Panc1 (cell line): Measurements from ENCODE around the gene TMEM163. TPM values are rescaled to one million over a fixed set of nuclear protein-coding genes. Genes with fewer than 3 reads are reported as not detected.

Source experiments
- ATAC-seq: fragments of 200-7000 bp; cut with Tn5 transposase; 2 replicates; pipeline ENCODE4 v1.9.1; 2020; ENCODE audit warnings: mild to moderate bottlenecking, moderate library complexity
- BruUV-seq: library from RNA; stranded (reverse); fragments of 400-500 nt; replicated peaks from 2 replicates; lab custom pipeline; 2021; lab: Mats Ljungman, UMichigan
- CTCF ChIA-PET: fragments of 300-600 bp; sonication (Branson Sonifier 250); formaldehyde crosslinking; loops from one replicate; lab custom pipeline; 2022; ENCODE audit warnings: antibody characterized with exemption; lab: Charles Lee
- POLR2A ChIA-PET: fragments of 300-600 bp; sonication (Branson Sonifier 250); formaldehyde crosslinking; loops from one replicate; lab custom pipeline; 2022; ENCODE audit warnings: antibody characterized with exemption; lab: Charles Lee
- DNase-seq: peaks from one replicate; pipeline ENCODE4 v3.0.0-alpha.2; 2010; ENCODE audit warnings: low read depth, low spot score
- H3K27ac ChIP-seq: 2 replicates; pipeline ENCODE4 v1.5.1; 2011; ENCODE audit warnings: mild to moderate bottlenecking, low read length, inconsistent platforms
- H3K27me3 ChIP-seq: fragments of 200-500 bp; sonication (Bioruptor generic); 2 replicates; pipeline ENCODE4 v1.6.0; 2014; ENCODE audit warnings: low read length, inconsistent platforms; ENCODE audit not compliant: control insufficient read depth, insufficient read depth
- H3K36me3 ChIP-seq: fragments of 200-500 bp; sonication (Bioruptor generic); 2 replicates; pipeline ENCODE4 v1.5.1; 2014; ENCODE audit warnings: inconsistent platforms, mild to moderate bottlenecking, low read length, moderate library complexity; ENCODE audit not compliant: control insufficient read depth, insufficient read depth
- H3K4me1 ChIP-seq: 2 replicates; pipeline ENCODE4 v1.5.1; 2011; ENCODE audit warnings: inconsistent platforms, mild to moderate bottlenecking, low read length, moderate library complexity; ENCODE audit not compliant: control insufficient read depth, insufficient read depth
- H3K4me3 ChIP-seq, 2 experiments: 2 replicates each; pipeline ENCODE4 v1.5.1; 2011 to 2012; ENCODE audit warnings: low read depth in 2 of 2, low read length in 2 of 2, mild to moderate bottlenecking in 2 of 2, inconsistent platforms in 1 of 2, moderate library complexity in 1 of 2
- H3K9me3 ChIP-seq: fragments of 200-500 bp; sonication (Bioruptor generic); 2 replicates; pipeline ENCODE4 v1.5.1; 2014; ENCODE audit warnings: low read depth, mild to moderate bottlenecking, inconsistent platforms, low read length, moderate library complexity; ENCODE audit not compliant: control insufficient read depth, insufficient read depth
- POLR2AphosphoS5 ChIP-seq: IDR thresholded peaks from 2 replicates; pipeline ENCODE4 v1.6.1; 2012; ENCODE audit warnings: mild to moderate bottlenecking, low read depth, low read length, moderate library complexity
- SIN3A ChIP-seq: IDR thresholded peaks from 2 replicates; pipeline ENCODE4 v1.6.1; 2012; ENCODE audit warnings: low read depth, mild to moderate bottlenecking, low read length, moderate library complexity, borderline replicate concordance; ENCODE audit not compliant: insufficient read depth
- TCF7L2 ChIP-seq: IDR thresholded peaks from 2 replicates; pipeline ENCODE4 v1.6.1; 2011; ENCODE audit warnings: mild to moderate bottlenecking, low read depth, low read length, inconsistent platforms
- in situ Hi-C: cut with HindIII; loops from 2 replicates; pipeline ENCODE4 v1.10.0; 2016; ENCODE audit warnings: low sequenced_read_pairs, low pct_unique_long_range_greater_than_20kb
- intact Hi-C: fragments of 100-400 bp; cut with micrococcal nuclease; formaldehyde crosslinking; loops from one replicate; pipeline ENCODE4 v1.10.0; 2022; ENCODE audit not compliant: unreplicated experiment
- total RNA-seq: library from RNA; stranded (reverse); gene quantifications from one replicate; pipeline ENCODE4 v1.2.1, GENCODE V29; 2021; ENCODE audit not compliant: unreplicated experiment
- TF ChIP-seq, protein P1 (sequence below): fragments of 450-650 bp; IDR thresholded peaks from 2 replicates; pipeline ENCODE4 v1.5.1; 2017; ENCODE audit warnings: mild to moderate bottlenecking
- TF ChIP-seq, protein P2 (sequence below), 2 experiments: IDR thresholded peaks; 2 replicates each; pipeline ENCODE4 v1.6.1; 2011 to 2012; ENCODE audit warnings: low read depth in 2 of 2, control low read depth in 1 of 2, low read length in 1 of 2, mild to moderate bottlenecking in 1 of 2, moderate library complexity in 1 of 2; ENCODE audit not compliant: insufficient read depth in 1 of 2

The TMEM163 gene
- total RNA-seq, 1 experiment from 2014 or later = not detected

DNA sequence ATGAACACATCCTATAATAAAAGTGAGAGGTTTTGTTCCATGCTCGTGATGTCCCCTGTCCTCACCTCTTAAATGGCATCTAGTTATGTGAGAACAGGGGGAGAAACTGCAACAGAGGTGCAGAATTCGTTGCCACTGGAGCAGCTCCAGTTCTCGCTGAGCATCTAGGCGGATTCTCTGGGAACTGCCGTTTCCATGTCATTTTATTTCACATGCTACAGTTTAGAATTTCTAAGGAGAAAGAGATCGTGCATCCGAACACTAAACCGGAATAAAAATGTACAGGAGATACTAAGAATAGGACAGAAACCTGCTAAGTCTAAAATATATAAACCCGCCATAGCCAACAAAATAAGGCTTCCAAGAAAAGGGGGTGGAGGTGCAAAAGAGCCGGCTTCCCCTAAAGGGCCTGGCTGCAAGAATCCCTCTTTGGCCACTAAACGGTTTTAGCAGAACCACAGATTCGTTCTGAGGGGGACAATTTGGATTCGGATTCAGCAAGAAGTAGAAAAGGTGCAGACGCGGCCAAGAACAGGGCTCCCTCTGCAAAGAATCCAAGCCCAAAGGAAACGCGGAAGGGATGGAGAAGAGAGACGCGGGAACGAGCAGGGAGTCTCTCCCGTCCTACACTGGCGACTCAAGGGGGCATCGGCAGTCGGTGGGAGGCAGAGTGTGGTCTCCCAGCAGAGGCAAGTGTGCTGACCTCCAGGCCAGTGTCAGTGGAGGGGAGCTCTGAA is 1.3 kb downstream of the TMEM163 start:
- no peak for TF ChIP-seq POLR2AphosphoS5
- no peak for TF ChIP-seq TCF7L2
- TF ChIP-seq, protein P1, sequence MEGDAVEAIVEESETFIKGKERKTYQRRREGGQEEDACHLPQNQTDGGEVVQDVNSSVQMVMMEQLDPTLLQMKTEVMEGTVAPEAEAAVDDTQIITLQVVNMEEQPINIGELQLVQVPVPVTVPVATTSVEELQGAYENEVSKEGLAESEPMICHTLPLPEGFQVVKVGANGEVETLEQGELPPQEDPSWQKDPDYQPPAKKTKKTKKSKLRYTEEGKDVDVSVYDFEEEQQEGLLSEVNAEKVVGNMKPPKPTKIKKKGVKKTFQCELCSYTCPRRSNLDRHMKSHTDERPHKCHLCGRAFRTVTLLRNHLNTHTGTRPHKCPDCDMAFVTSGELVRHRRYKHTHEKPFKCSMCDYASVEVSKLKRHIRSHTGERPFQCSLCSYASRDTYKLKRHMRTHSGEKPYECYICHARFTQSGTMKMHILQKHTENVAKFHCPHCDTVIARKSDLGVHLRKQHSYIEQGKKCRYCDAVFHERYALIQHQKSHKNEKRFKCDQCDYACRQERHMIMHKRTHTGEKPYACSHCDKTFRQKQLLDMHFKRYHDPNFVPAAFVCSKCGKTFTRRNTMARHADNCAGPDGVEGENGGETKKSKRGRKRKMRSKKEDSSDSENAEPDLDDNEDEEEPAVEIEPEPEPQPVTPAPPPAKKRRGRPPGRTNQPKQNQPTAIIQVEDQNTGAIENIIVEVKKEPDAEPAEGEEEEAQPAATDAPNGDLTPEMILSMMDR = no peak
- TF ChIP-seq, protein P2, sequence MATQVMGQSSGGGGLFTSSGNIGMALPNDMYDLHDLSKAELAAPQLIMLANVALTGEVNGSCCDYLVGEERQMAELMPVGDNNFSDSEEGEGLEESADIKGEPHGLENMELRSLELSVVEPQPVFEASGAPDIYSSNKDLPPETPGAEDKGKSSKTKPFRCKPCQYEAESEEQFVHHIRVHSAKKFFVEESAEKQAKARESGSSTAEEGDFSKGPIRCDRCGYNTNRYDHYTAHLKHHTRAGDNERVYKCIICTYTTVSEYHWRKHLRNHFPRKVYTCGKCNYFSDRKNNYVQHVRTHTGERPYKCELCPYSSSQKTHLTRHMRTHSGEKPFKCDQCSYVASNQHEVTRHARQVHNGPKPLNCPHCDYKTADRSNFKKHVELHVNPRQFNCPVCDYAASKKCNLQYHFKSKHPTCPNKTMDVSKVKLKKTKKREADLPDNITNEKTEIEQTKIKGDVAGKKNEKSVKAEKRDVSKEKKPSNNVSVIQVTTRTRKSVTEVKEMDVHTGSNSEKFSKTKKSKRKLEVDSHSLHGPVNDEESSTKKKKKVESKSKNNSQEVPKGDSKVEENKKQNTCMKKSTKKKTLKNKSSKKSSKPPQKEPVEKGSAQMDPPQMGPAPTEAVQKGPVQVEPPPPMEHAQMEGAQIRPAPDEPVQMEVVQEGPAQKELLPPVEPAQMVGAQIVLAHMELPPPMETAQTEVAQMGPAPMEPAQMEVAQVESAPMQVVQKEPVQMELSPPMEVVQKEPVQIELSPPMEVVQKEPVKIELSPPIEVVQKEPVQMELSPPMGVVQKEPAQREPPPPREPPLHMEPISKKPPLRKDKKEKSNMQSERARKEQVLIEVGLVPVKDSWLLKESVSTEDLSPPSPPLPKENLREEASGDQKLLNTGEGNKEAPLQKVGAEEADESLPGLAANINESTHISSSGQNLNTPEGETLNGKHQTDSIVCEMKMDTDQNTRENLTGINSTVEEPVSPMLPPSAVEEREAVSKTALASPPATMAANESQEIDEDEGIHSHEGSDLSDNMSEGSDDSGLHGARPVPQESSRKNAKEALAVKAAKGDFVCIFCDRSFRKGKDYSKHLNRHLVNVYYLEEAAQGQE (IDR thresholded peaks at IDR 0.05; ENCODE audit: insufficient read depth in 1 of 2, low read depth in 2 of 2, low read length in 1 of 2) = no peak
- TF ChIP-seq SIN3A = no peak
- Histone ChIP-seq H3K27ac (no peak overlapping the region), H3K36me3 (no peaks in the 10 kb centered on the region), H3K27me3 (peaks cover 58% of the 10 kb centered on the region), H3K4me3 (no peak overlapping the region), H3K9me3 (no peaks in the 10 kb centered on the region), H3K4me1 (peaks cover 4% of the 10 kb centered on the region; the same call in 1 of the 2 replicates)
- no TSS peak for BruUV-seq
- intact Hi-C loops (no loop called here), in situ Hi-C loops (no loop called here)
- ChIA-PET CTCF (no interaction called here), POLR2A (no interaction called here)
- ATAC-seq (no peak), DNase-seq (no peak)

GRCh38 chr2:134716721-134717243 is 2.0 kb downstream of the TMEM163 start:
- intact Hi-C loops = no loop called here
- no peak for ATAC-seq
- no TSS peak for BruUV-seq
- Histone ChIP-seq H3K27ac (no peak overlapping the region), H3K4me3 (no peak overlapping the region), H3K27me3 (peaks cover 55% of the 10 kb centered on the region), H3K9me3 (no peaks in the 10 kb centered on the region), H3K36me3 (no peaks in the 10 kb centered on the region), H3K4me1 (peaks cover 4% of the 10 kb centered on the region; the same call in 1 of the 2 replicates)
- ChIA-PET CTCF (no interaction called here), POLR2A (no interaction called here)
- DNase-seq = no peak
- in situ Hi-C loops = no loop called here
- no peak for TF ChIP-seq POLR2AphosphoS5
- TF ChIP-seq TCF7L2 = no peak
- TF ChIP-seq, protein P1 = no peak
- TF ChIP-seq, protein P2 (IDR thresholded peaks at IDR 0.05; ENCODE audit: insufficient read depth in 1 of 2, low read depth in 2 of 2, low read length in 1 of 2) = no peak
- no peak for TF ChIP-seq SIN3A
